Prostate gland (tissue), 2 donors: ENCODE data around the gene FSIP1. TPM values are rescaled to one million over a fixed set of nuclear protein-coding genes. Genes with fewer than 3 reads are reported as not detected.

ENCODE experiments used
- DNase-seq: peaks from one replicate; pipeline ENCODE4 v3.0.0-alpha.2; 2019; ENCODE audit warnings: low spot score
- H3K27ac ChIP-seq, 2 donors: fragments of 200-600 bp; sonication (generic); 2 replicates each; pipeline ENCODE4 v1.5.1; 2017 to 2019
- H3K27me3 ChIP-seq: fragments of 200-600 bp; sonication (generic); replicated peaks from 2 replicates; pipeline ENCODE4 v1.5.1; 2019; ENCODE audit not compliant: insufficient read depth
- H3K36me3 ChIP-seq, 2 donors: fragments of 200-600 bp; sonication (generic); 1 replicate in 1 of 2; 2 replicates in 1 of 2; pipeline versions ENCODE4 v1.5.1 to v1.8.1; 2017 to 2019
- H3K4me1 ChIP-seq: fragments of 200-600 bp; sonication (generic); replicated peaks from 2 replicates; pipeline ENCODE4 v1.5.1; 2019
- H3K4me3 ChIP-seq, 2 donors: fragments of 200-600 bp; sonication (generic); 2 replicates each; pipeline ENCODE4 v1.5.1; 2017 to 2019
- H3K9me3 ChIP-seq: fragments of 200-600 bp; sonication (generic); 2 replicates; pipeline ENCODE4 v1.5.1; 2017
- POLR2A ChIP-seq: fragments of 450-650 bp; IDR thresholded peaks from one replicate; pipeline ENCODE4 v1.6.1; 2016; ENCODE audit warnings: antibody characterized with exemption, mild to moderate bottlenecking
- POLR2AphosphoS5 ChIP-seq: sonication (generic); formaldehyde crosslinking; IDR thresholded peaks from one replicate; pipeline ENCODE4 v1.6.1; 2017; ENCODE audit warnings: antibody characterized with exemption
- whole genome bisulfite sequencing: methylation state at CpG from one replicate; pipeline ENCODE4 v1.1.5; 2018; 5-methylcytosine and 5-hydroxymethylcytosine counted together
- intact Hi-C: fragments of 100-400 bp; cut with DNase I; formaldehyde crosslinking; loops from one replicate; pipeline ENCODE4 v1.14.2; 2022
- total RNA-seq, 2 donors: library from RNA; depleted of rRNA; stranded (reverse); fragments of >200 nt; gene quantifications; one replicate each; pipeline ENCODE4 v1.1.0, GENCODE V29; 2016
- TF ChIP-seq, protein P1 (sequence below), 4 experiments: fragments of 200-600 bp in 2 of 4; fragments of 450-650 bp in 2 of 4; sonication (generic) in 2 of 4; IDR thresholded peaks; 1 replicate in 3 of 4; 2 replicates in 1 of 4; pipeline ENCODE4 v1.5.1; 2016 to 2019; ENCODE audit warnings: antibody characterized with exemption in 4 of 4, mild to moderate bottlenecking in 2 of 4, moderate library complexity in 2 of 4

Gene FSIP1
- total RNA-seq, 2 donors from 2014 or later, result 1.6 to 2.3 TPM

DNA sequence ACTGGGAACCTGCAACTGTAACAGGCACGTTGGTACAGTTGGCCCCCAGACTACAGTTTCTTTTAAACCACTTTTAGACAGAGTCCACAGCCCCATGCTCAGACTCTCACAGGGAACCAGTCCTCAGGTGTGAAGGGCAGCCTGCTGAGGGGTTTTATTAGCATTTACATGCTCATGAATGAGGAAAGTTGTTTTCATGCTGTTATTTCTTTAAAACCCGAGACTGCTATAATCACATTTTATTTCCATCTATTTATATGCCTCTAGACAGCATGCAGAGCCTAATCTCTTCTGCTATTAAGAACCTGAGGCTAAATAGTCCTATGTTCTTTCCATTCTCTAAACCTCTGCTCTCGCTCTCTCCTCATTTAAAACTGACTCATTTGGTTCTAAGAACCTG, 26.3 kb upstream of the FSIP1 start:
- Histone ChIP-seq H3K9me3 (no peaks in the 10 kb centered on the region), H3K4me1 (no peaks in the 10 kb centered on the region), H3K27me3 (no peaks in the 10 kb centered on the region), H3K4me3 (no peak overlapping the region), H3K27ac (no peak overlapping the region), H3K36me3 (no peaks in the 10 kb centered on the region)
- TF ChIP-seq POLR2A (no peak), POLR2AphosphoS5 (no peak)
- TF ChIP-seq, protein P1, sequence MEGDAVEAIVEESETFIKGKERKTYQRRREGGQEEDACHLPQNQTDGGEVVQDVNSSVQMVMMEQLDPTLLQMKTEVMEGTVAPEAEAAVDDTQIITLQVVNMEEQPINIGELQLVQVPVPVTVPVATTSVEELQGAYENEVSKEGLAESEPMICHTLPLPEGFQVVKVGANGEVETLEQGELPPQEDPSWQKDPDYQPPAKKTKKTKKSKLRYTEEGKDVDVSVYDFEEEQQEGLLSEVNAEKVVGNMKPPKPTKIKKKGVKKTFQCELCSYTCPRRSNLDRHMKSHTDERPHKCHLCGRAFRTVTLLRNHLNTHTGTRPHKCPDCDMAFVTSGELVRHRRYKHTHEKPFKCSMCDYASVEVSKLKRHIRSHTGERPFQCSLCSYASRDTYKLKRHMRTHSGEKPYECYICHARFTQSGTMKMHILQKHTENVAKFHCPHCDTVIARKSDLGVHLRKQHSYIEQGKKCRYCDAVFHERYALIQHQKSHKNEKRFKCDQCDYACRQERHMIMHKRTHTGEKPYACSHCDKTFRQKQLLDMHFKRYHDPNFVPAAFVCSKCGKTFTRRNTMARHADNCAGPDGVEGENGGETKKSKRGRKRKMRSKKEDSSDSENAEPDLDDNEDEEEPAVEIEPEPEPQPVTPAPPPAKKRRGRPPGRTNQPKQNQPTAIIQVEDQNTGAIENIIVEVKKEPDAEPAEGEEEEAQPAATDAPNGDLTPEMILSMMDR (IDR thresholded peaks at IDR 0.05), result no peak
- 59% methylated on average over 3 of the region's 3 CpGs for WGBS
- intact Hi-C loops, result no loop called here
- DNase-seq, result no peak

DNA sequence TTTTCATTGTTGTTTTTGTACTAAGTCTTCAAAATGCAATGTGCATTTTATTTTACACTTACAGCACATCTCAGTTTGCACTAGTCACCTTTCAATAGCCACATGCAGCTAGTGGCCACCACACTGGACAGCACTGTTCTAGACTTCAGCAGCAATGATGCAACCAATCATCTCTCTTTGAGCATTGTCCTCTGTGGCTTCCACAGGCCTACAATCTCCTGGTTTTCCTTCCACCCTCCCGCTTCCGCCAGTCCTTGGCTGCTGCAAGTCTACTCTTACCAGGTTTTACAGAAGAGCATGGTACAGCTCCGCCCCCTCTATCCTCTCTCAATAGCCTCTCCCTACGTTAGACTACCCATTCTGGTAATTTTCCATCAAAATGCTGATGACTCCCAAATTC, 25.1 kb upstream of the FSIP1 start:
- WGBS, result 85% methylated on average over 4 of the region's 4 CpGs

DNA sequence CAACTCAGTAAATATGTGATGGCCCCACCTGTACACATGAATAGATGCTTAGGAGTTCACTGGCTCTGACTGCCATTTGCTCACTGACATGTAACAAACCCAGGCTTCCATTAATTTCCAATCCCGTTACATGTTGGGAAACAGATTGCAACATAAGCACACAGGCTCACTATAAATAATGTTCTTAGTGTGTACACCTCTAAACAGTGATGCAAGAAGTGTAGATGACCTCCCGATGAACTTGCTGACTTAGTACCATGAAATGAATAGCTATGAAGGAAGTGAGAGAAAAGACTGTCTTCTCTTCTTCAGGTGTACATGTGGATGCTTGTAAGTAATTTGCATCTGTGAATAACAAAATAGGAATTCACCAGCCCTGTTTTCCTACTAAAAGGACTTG, 21.4 kb upstream of the FSIP1 start:
- 63% methylated on average over 2 of the region's 2 CpGs for WGBS
- DNase-seq, result no peak
- no peak overlapping the region for H3K4me3 ChIP-seq
- H3K4me1 ChIP-seq, result no peaks in the 10 kb centered on the region
- TF ChIP-seq, protein P1 (IDR thresholded peaks at IDR 0.05), result no peak
- peak; percentile 11 for TF ChIP-seq POLR2AphosphoS5
- no peak for TF ChIP-seq POLR2A
- intact Hi-C loops, result loop anchor here (5.0 kb wide), 1 partner anchor 68 kb away; no protein-coding TSS in a partner anchor
- no peaks in the 10 kb centered on the region for H3K36me3 ChIP-seq
- H3K27me3 ChIP-seq, result no peaks in the 10 kb centered on the region
- H3K27ac ChIP-seq, result no peak overlapping the region
- no peaks in the 10 kb centered on the region for H3K9me3 ChIP-seq

More for the DNA sequence above, 25.1 kb upstream of the FSIP1 start:
- no peak overlapping the region for H3K4me3 ChIP-seq
- H3K36me3 ChIP-seq, result no peaks in the 10 kb centered on the region
- DNase-seq, result no peak
- no peak overlapping the region for H3K27ac ChIP-seq
- TF ChIP-seq, protein P1 (IDR thresholded peaks at IDR 0.05), result no peak
- no peak for TF ChIP-seq POLR2AphosphoS5
- intact Hi-C loops, result no loop called here
- no peaks in the 10 kb centered on the region for H3K9me3 ChIP-seq
- H3K4me1 ChIP-seq, result no peaks in the 10 kb centered on the region
- no peaks in the 10 kb centered on the region for H3K27me3 ChIP-seq

DNA sequence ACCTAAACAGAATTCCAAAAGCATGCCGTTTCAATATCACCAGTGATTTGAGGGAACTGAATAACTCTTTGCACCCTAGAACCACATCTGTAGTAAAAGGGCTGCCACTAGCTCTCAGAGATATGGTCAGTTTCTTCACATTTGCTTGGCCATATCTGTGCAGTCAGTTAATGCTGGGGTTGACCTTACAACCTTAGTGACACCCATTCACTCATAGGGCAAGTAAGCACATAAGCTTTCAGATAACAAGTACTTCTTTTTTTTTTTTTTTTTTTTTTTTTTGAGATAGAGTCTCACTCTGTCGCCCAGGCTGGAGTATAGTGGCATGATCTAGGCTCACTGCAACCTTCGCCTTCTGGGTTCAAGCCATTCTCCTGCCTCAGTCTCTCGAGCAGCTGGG, 20.4 kb upstream of the FSIP1 start:
- Histone ChIP-seq H3K4me1 (no peaks in the 10 kb centered on the region), H3K4me3 (no peak overlapping the region), H3K36me3 (no peaks in the 10 kb centered on the region), H3K27ac (no peak overlapping the region), H3K27me3 (no peaks in the 10 kb centered on the region), H3K9me3 (no peaks in the 10 kb centered on the region)
- WGBS, result 88% methylated on average over 4 of the region's 4 CpGs
- TF ChIP-seq POLR2A (no peak), POLR2AphosphoS5 (no peak)
- TF ChIP-seq, protein P1 (IDR thresholded peaks at IDR 0.05), result no peak
- intact Hi-C loops, result loop anchor here (5.0 kb wide), 1 partner anchor 69 kb away; no protein-coding TSS in a partner anchor
- DNase-seq, result no peak

DNA sequence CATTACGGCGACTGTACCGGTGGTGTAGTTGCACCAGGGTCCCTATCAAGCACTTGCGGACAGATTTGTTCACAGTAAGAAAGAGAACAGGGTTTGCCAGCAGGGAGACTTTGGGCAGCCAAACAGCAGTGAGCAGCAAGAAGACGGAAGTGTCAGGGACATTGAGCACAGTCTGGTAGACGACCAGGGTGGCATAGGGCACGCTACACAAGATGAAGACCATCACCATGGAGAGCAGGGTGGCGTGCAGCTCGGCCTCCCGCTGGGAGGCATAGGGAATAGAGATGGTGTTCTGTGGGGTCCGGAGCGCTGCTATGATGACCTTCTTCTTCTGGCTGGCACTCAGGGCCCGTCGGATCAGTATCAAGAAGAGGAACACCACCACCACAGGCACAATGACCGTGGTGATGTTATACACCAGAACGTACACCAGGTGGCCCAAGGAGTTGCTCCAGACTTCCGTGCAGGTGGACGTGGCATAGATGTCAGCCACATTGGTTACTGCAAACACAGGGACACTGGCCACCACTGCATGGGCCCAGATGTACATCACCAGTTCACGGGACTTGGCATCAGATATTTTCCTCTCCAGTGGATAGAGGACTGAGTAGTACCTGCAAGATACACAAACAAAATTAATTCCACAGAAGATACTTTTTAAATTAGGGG, 19.1 kb upstream of the FSIP1 start:
- WGBS, result 83% methylated on average over 19 of the region's 19 CpGs
- Histone ChIP-seq H3K27me3 (no peaks in the 10 kb centered on the region), H3K27ac (no peak overlapping the region), H3K36me3 (no peaks in the 10 kb centered on the region), H3K4me1 (no peaks in the 10 kb centered on the region), H3K4me3 (no peak overlapping the region), H3K9me3 (no peaks in the 10 kb centered on the region)
- DNase-seq, result no peak
- intact Hi-C loops, result loop anchor here (5.0 kb wide), 1 partner anchor 71 kb away; no protein-coding TSS in a partner anchor
- TF ChIP-seq POLR2A, result no peak
- no peak for TF ChIP-seq POLR2AphosphoS5
- TF ChIP-seq, protein P1 (IDR thresholded peaks at IDR 0.05), result peak in 2 of 4 experiments; percentile 11 to 26
